GM19372 (cell line): Measurements from ENCODE around the gene IFT52.
"Not testable (repeated sequence)": the region's sequence is repeated elsewhere in the genome, so short reads cannot be mapped to it uniquely, and the experiment has no call there.

Experiments used
- ATAC-seq: cut with Tn5 transposase; IDR thresholded peaks from one replicate; pipeline ENCODE4 v1.9.1; 2021; ENCODE audit warnings: mild to moderate bottlenecking, low read depth, moderate library complexity; ENCODE audit not compliant: unreplicated experiment

IFT52 gene

GRCh38 chr20:43564993-43565757 lies 25.6 kb upstream of the IFT52 start:
- no peak for ATAC-seq

- no peak for ATAC-seq
These were observed 25.0 kb upstream of the IFT52 start for GRCh38 chr20:43565758-43566104.

- ATAC-seq: no peak
These were observed 23.3 kb upstream of the IFT52 start for GRCh38 chr20:43567477-43567876.

- ATAC-seq: no peak
These were observed 22.0 kb upstream of the IFT52 start for GRCh38 chr20:43568706-43569105.

- ATAC-seq: no peak
These were observed 21.5 kb upstream of the IFT52 start for GRCh38 chr20:43569282-43569681.

GRCh38 chr20:43570496-43570895 lies 20.2 kb upstream of the IFT52 start:
- no peak for ATAC-seq

- no peak for ATAC-seq
These were observed 19.4 kb upstream of the IFT52 start for GRCh38 chr20:43571310-43571709.

- ATAC-seq: no peak
These were observed 19.0 kb upstream of the IFT52 start for GRCh38 chr20:43571771-43572170.

GRCh38 chr20:43572891-43573290 lies 17.8 kb upstream of the IFT52 start:
- no peak for ATAC-seq

GRCh38 chr20:43576108-43576507 lies 14.6 kb upstream of the IFT52 start:
- no peak for ATAC-seq

- no peak for ATAC-seq
These were observed 10.6 kb upstream of the IFT52 start for GRCh38 chr20:43579861-43580793.

- ATAC-seq: no peak
These were observed 7.4 kb upstream of the IFT52 start for GRCh38 chr20:43583133-43583864.

- ATAC-seq: no peak
These were observed 6.7 kb upstream of the IFT52 start for GRCh38 chr20:43583982-43584432.

- ATAC-seq: no peak
These were observed 6.1 kb upstream of the IFT52 start for GRCh38 chr20:43584448-43585136.

GRCh38 chr20:43586641-43587040 lies 4.1 kb upstream of the IFT52 start:
- no peak for ATAC-seq

GRCh38 chr20:43588526-43588925 lies 2.2 kb upstream of the IFT52 start:
- not testable (repeated sequence) for ATAC-seq

- ATAC-seq: no peak
These were observed 723 bp upstream of the IFT52 start for GRCh38 chr20:43590036-43590391.

- not testable (repeated sequence) for ATAC-seq
These were observed 11.2 kb downstream of the IFT52 start for GRCh38 chr20:43601960-43602359.

- ATAC-seq: no peak
These were observed 12.4 kb downstream of the IFT52 start for GRCh38 chr20:43603124-43603523.

- ATAC-seq: no peak
These were observed 15.0 kb downstream of the IFT52 start for GRCh38 chr20:43605715-43606114.
